DND-41 (cell line): ENCODE results near the gene FHIT.

Experiments
- ATAC-seq: fragments of 200-7000 bp; cut with Tn5 transposase; 3 replicates; pipeline ENCODE4 v1.9.1; 2021; ENCODE audit warnings: low read depth; ENCODE audit not compliant: insufficient read depth
- DNase-seq: peaks from one replicate; pipeline ENCODE4 v3.0.0-alpha.2; 2020
- H2AFZ ChIP-seq: 2 replicates; pipeline ENCODE4 v1.6.0; 2012; ENCODE audit warnings: low read depth, low read length
- H3K27ac ChIP-seq: 2 replicates; pipeline ENCODE4 v1.5.1; 2012; ENCODE audit warnings: low read length, inconsistent platforms
- H3K27me3 ChIP-seq: fragments of 200-600 bp; sonication (generic); 2 replicates; pipeline ENCODE4 v1.6.0; 2012; ENCODE audit warnings: low read length, mild to moderate bottlenecking, inconsistent platforms; ENCODE audit not compliant: insufficient read depth, poor library complexity
- H3K36me3 ChIP-seq: 2 replicates; pipeline ENCODE4 v1.5.1; 2012; ENCODE audit warnings: low read length, inconsistent platforms; ENCODE audit not compliant: insufficient read depth
- H3K4me1 ChIP-seq: 2 replicates; pipeline ENCODE4 v1.5.1; 2012; ENCODE audit warnings: mild to moderate bottlenecking, low read length; ENCODE audit not compliant: insufficient read depth
- H3K4me2 ChIP-seq: 2 replicates; pipeline ENCODE4 v1.6.0; 2012; ENCODE audit warnings: mild to moderate bottlenecking, moderate library complexity, low read length, inconsistent platforms; ENCODE audit not compliant: insufficient read depth
- H3K4me3 ChIP-seq, 2 experiments: fragments of 200-600 bp in 1 of 2; shearing (Covaris generic) in 1 of 2; 2 replicates each; pipeline ENCODE4 v1.5.1; 2012 to 2016; ENCODE audit warnings: inconsistent platforms in 2 of 2, low read length in 2 of 2, mild to moderate bottlenecking in 2 of 2, low read depth in 1 of 2, moderate library complexity in 1 of 2
- H3K79me2 ChIP-seq: 2 replicates; pipeline ENCODE4 v1.6.0; 2012; ENCODE audit warnings: low read length, inconsistent platforms; ENCODE audit not compliant: insufficient read depth
- H3K9ac ChIP-seq: 2 replicates; pipeline ENCODE4 v1.6.0; 2012; ENCODE audit warnings: low read depth, mild to moderate bottlenecking, inconsistent platforms, low read length, moderate library complexity
- H3K9me3 ChIP-seq: 2 replicates; pipeline ENCODE4 v1.5.1; 2012; ENCODE audit warnings: low read length, moderate library complexity, mild to moderate bottlenecking, inconsistent platforms; ENCODE audit not compliant: insufficient read depth, severe bottlenecking
- H4K20me1 ChIP-seq: 2 replicates; pipeline ENCODE4 v1.6.0; 2012; ENCODE audit warnings: low read length; ENCODE audit not compliant: insufficient read depth
- EZH2 ChIP-seq: IDR thresholded peaks from 3 replicates; pipeline ENCODE4 v1.6.1; 2012; ENCODE audit warnings: borderline replicate concordance, low read depth, mild to moderate bottlenecking, moderate library complexity, low read length, inconsistent platforms; ENCODE audit not compliant: severe bottlenecking
- TF ChIP-seq, protein P1 (sequence below): IDR thresholded peaks from 2 replicates; pipeline ENCODE4 v1.5.1; 2012; ENCODE audit warnings: borderline replicate concordance, low read length, moderate library complexity, mild to moderate bottlenecking; ENCODE audit not compliant: poor library complexity, severe bottlenecking; ENCODE audit errors: extremely low read depth

FHIT gene

DNA sequence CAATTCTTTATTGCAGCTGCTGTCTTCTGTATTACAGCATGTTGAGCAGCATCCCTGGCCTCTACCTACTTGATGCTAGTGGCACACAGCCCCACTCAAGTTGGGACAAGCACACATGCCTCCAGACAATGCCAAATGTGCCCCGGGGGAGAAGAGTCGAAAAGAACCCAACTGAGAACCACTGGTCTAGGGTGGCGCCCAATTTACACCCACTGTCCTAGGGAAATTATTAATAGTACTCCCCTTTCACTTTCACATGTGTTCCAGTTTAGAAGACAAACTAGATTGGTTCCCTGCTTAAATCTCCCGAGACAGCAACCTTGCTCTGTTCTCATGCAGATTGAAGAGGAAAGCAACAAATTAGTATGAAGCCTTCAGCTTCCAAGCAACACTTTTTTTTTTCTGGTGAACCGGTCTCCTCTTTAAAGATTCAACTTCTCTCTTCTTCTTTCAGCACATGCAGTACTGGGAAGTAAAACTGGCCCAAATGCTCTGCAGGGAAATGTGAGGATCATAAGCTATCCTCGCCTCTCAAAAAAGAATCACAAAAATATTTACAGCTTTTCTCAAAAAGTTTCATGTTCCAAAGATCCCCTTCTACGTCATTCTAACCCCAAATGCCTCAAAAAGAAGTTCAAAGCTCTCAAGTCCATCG is 1377.5 kb downstream of the FHIT start:
- TF ChIP-seq, protein P1, sequence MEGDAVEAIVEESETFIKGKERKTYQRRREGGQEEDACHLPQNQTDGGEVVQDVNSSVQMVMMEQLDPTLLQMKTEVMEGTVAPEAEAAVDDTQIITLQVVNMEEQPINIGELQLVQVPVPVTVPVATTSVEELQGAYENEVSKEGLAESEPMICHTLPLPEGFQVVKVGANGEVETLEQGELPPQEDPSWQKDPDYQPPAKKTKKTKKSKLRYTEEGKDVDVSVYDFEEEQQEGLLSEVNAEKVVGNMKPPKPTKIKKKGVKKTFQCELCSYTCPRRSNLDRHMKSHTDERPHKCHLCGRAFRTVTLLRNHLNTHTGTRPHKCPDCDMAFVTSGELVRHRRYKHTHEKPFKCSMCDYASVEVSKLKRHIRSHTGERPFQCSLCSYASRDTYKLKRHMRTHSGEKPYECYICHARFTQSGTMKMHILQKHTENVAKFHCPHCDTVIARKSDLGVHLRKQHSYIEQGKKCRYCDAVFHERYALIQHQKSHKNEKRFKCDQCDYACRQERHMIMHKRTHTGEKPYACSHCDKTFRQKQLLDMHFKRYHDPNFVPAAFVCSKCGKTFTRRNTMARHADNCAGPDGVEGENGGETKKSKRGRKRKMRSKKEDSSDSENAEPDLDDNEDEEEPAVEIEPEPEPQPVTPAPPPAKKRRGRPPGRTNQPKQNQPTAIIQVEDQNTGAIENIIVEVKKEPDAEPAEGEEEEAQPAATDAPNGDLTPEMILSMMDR, result no peak
- no peak for TF ChIP-seq EZH2
- Histone ChIP-seq H3K79me2 (no peaks in the 10 kb centered on the region), H3K4me1 (peaks cover 11% of the 10 kb centered on the region; the same call in 1 of the 2 replicates), H3K9ac (no peak overlapping the region), H3K27me3 (no peaks in the 10 kb centered on the region), H3K4me2 (no peak overlapping the region), H3K27ac (no peak overlapping the region), H4K20me1 (no peaks in the 10 kb centered on the region), H3K36me3 (peaks cover 28% of the 10 kb centered on the region), H3K9me3 (no peaks in the 10 kb centered on the region), H2AFZ (no peak overlapping the region), H3K4me3 (no peak overlapping the region)
- no peak for DNase-seq
- no peak for ATAC-seq

DNA sequence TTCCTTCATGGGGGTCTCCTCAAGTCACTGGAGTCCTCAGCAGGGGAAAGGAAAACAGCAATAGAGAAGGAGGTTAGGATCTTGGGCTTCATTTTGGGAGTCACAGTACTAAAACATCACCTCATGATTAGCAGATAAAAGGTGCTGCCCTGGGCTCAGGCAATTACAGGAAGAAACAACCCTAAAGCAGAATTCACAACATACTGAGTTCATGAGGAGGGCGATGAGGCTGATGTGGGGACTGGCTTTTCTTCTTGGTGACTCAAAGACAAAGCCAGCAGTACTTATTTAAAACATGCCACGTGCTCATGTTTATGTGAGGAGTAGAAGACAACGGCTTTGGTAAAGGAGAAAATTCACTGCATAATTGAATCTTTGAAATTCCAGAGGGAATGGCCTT is 1379.1 kb downstream of the FHIT start:
- Histone ChIP-seq H3K36me3 (peaks cover 25% of the 10 kb centered on the region), H3K9ac (no peak overlapping the region), H3K79me2 (no peaks in the 10 kb centered on the region), H3K4me1 (0 out of 2 replicates have a peak, but pooled peaks cover 4% of the 10 kb centered on the region), H3K4me2 (no peak overlapping the region), H3K4me3 (no peak overlapping the region), H3K27me3 (no peaks in the 10 kb centered on the region), H2AFZ (no peak overlapping the region), H3K27ac (no peak overlapping the region), H3K9me3 (no peaks in the 10 kb centered on the region), H4K20me1 (no peaks in the 10 kb centered on the region)
- TF ChIP-seq EZH2, result no peak
- TF ChIP-seq, protein P1, result no peak
- DNase-seq (no peak), ATAC-seq (no peak)

DNA sequence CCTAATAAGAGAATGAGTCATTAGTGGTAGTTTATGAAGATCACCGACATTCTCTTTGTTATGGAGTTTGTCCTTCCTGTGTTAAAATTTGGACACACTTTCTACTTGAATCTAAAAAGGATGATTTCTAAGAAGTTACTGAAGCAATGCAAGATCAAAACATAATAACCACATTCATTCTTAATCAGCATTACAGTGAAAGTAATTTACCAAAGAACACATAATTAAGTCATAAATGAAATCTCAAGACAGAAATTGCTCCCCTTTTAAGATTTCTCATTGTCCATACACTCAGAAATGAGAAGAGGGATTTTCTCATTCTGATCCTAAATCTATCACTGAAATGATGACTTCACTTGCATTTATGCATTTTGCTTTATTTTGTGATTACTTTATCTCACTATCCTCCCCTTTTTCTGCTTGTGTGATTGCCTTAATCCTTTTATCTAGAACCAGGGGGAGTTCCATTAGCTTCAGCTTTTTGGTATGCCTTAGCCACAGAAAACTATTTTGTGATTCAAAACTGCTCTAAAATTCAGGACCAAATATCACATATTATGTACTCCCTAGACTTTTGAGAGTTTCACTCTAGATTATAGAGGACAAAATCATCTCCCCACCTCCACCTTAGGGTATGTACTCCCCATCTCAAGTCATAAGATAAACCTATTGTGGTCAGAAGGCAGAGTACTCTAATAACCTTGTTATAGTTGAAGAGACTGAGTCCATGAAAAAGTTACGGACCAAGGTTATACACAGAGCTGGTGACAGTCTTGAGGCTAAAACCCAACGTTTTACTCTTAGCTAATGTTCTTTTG is 1383.9 kb downstream of the FHIT start:
- ATAC-seq, result no peak
- H3K36me3 ChIP-seq, result peaks cover 37% of the 10 kb centered on the region

More for the DNA sequence above, 1383.9 kb downstream of the FHIT start:
- Histone ChIP-seq H3K4me3 (no peak overlapping the region), H3K79me2 (no peaks in the 10 kb centered on the region), H3K9ac (no peak overlapping the region), H3K27me3 (no peaks in the 10 kb centered on the region), H3K9me3 (no peaks in the 10 kb centered on the region), H3K4me2 (no peak overlapping the region), H3K4me1 (0 out of 2 replicates have a peak, but pooled peaks cover 4% of the 10 kb centered on the region), H2AFZ (no peak overlapping the region), H4K20me1 (no peaks in the 10 kb centered on the region), H3K27ac (no peak overlapping the region)
- TF ChIP-seq, protein P1, result no peak
- no peak for TF ChIP-seq EZH2
- no peak for DNase-seq
